Measurements from ENCODE around the gene ANXA3.

ANXA3 gene

DNA sequence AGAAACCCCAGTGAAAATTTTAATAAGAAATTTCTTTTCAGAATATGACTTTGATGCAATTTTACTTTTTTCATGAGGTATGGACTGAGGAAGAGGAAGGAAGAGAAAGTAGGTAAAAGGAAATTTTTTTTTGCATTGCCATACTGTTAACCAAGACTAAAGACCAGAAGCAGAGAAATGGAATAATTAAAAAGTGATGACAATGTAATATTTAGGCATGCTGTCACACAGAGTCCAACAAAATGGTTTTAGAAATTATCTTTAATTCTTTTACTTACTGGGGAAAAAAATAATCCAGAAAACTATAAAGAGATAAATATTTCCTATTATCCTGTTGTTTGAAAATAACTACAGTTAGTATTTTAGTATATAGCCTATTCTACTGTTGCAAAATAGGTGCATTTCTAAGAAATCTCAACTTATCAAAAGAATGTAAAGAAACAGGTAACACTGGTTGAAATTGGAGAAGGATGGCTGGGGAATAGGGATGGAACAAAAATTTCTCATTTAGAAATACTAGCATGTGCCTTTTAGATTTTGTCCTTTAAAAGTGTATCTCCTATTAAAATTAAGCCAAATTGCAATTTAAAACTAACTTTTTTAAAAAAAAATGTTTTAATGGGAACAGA lies 92.6 kb downstream of the ANXA3 start:
- no peak for DNase-seq (ENCODE audit: low read depth in 2 of 2, low spot score in 1 of 2)

DNA sequence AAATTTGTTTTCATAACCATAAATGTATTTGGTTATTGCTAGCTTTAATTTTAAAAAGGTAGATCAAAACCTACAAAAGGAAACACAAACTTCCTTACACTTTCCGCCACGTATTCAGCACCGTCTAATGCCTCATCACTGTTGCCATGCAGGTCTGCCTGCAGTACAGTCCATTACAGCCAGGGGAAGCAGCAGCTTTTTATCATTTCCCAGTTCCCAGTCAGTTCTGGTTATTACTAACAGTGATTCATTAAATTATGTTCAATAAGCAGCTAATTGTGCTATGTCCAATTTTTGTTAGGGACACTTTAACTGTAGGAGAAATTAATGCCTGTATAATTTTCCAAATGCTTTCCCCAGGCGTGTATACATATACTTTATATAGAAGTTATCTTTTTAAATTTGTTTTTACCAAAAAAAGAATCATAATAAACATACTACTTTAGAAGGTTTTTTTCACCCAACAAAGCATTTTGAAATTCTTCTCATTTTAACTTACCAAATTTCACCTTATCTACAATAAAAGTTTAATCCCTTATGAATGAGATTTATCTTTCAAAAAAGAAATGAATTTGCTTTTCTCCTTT lies 93.3 kb downstream of the ANXA3 start:
- DNase-seq (ENCODE audit: low read depth in 2 of 2, low spot score in 1 of 2) = peak in 1 of 2 donors; percentile 28

DNA sequence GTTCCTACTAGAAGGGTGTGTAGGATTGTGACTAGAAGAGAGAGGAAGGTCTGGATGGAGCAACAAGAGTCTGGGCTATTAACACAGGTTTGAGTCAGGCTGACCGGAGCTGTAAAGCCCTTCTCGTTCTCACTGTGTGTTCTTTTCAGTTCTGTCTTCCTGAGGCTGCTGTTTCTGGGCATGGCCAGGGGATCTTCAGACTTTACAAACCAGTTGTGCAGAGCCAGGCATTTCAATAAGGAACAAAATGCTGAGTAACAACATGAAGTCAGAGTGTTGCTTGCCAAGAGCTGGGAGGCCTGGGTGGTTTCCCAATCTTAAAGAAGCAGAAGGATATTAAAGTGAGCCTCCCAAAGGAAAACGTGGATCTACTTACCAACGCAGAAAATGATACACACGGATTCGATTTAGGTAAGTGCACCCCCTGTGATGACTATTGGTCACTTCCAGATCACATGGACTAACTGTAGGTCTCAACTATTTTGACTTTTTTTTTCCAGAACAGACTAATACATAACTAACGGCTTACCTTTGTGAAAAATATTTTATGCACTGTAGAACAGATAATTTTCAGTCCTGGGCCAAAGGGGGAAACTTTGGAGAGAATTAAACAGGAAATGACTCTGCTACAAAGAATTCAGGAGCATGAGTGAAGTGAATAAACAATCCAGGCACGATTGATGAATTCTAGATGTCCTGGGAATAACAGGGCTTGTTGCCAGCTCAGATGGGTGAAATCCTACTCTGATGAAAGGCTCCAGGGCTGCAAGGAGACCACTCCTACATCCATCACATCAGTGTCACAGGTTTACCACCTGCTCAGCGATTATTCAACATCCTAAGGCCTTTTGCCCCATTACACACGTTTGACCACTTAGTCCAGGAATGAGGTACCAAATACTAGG lies 94.5 kb downstream of the ANXA3 start:
- no peak for DNase-seq (ENCODE audit: low read depth in 2 of 2, low spot score in 1 of 2)

DNA sequence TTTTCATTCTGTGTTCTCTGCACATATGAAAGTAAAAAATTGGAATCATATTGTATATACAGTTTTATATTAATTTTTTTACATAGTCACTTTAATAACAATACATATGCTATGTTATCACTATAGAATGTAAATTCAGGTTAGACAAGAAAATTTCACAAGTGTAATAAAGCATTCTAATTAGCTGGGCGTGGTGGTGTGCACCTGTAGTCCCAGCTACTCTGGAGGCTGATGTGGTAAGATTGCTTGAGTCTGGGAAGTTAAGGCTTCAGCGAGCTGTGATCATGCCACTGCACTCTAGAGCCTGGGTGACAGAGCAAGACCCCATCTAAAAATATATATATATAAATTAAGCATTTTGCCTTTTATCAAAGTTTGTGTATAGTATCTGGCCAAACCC lies 95.7 kb downstream of the ANXA3 start:
- no peak for DNase-seq (ENCODE audit: low read depth in 2 of 2, low spot score in 1 of 2)

DNA sequence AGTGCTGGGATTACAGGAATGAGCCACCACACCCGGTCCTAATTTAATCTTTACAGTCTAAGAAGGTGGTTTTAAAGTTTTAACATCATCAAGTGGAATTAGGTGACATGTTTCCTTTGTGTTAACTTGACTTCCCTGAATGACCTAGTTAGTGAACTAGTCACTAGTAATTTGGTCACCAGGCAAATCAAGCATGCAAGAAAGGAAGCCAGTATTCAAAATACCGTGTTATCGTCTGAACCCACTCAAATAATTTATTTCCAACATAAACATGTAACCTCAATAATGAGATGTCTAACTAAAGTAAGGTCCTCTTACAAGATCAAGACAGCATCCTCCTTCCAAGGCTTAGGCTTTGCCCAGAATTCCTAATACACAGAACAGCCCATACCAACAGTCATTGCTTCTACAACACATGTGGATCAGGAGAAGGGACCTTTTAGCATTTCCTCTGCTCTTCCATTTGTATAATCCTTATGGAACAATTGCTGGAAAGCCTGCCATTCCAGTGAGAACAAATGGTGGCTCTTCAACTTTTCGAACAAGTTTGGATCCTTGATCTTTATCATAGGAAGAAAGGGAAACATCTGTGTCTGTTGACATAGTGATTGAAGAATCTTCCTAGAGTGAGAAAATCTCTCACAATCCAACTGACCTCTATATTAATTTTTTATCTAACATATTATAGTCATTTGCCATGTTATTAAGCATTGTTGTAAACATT lies 97.2 kb downstream of the ANXA3 start:
- DNase-seq (ENCODE audit: low read depth in 2 of 2, low spot score in 1 of 2) = no peak

DNA sequence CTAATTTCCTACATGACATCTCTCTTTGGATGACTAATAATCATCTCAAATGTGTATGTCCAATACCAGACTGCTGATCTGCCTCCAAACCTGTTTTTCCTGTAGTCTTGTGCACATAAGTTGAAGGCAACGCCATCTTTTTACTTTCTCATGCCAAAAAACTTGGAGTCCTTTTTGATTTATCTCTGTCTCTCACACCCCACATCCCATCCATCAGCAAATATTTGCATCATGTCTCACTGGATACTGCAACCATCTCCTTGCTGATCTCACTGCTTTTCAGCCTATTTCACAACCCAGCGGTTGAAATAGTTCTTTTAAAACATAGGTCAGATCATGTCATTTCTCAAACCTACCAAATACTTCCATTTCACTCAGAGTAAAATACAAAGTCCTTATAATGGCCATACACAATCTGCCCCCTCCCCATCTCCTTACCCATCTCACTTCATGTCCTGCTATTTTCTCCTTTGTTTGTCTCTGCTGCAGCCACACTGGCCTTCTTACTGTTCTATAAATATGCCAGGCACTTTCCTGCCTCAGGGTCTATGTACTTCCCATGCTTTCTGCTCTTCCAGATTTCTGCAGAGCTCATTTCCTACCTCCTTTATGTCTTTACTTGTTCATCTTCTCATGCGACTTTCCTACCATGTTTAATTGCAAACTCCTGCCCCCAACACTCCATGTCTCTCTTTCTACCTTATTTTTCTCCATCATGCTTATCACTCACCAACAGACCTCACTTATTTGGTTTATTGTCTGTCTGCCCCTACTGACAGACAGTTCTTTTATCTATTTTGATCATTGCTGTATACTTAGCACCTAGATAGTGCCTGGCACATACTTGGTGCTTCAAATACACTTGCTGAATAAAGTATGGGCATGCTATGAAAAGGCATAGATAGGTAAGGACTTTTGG lies 98.8 kb downstream of the ANXA3 start:
- DNase-seq (ENCODE audit: low read depth in 2 of 2, low spot score in 1 of 2) = no peak

DNA sequence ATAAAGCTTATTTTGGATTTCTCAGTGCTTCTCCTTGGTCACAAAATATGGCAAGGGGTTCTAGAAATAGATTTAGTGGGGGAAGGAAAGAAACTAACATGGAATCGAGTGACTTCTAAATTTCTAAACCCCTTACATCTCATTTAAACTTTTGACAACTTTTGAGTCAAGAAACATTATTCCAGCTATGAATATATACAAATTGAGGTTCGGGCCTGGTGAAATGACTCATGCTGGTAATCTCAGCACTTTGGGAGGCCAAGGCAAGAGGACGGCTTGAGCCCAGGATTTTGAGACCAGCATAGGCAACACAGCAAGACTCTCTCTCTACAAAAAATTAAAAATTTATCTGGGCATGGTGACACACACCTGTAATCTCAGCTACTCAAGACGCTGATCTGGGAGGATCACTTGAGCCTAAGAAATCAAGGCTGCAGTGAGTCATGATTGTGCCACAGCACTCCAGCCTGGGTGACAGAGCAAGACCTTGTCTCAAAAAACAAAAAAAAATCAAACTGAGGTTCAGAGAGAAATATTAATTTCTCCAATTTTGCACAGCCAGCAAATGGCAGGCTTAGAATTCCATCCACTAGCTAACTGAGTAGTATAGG lies 99.8 kb downstream of the ANXA3 start:
- DNase-seq (ENCODE audit: low read depth in 2 of 2, low spot score in 1 of 2) = no peak

DNA sequence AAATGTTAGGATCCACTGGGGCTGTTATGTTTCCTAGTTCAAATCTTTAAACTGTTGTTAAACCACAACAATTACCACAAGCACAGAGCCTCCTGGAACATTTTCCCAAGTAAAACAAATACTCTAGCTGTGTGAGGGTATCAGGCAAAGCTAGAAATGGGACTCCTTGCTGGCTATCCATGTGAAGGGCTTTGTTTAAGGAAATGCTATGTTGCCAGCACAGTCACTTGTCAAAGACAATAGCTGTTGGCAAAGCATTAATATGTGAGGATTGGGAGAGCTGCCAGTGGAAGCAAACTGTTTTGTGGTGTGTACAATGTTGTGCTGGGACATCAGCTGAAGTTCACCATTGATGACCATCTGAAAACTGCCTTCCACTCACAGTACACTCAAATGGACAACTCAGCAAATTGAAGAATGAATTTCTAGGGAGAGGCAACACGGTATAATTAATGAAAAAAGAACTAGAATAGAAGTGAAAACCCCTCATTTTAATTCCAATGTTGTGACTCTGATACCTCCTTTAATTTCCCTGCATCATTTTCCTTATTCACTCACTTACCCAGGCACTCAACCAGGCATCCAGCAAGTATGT lies 100.8 kb downstream of the ANXA3 start:
- no peak for DNase-seq (ENCODE audit: low read depth in 2 of 2, low spot score in 1 of 2)

DNA sequence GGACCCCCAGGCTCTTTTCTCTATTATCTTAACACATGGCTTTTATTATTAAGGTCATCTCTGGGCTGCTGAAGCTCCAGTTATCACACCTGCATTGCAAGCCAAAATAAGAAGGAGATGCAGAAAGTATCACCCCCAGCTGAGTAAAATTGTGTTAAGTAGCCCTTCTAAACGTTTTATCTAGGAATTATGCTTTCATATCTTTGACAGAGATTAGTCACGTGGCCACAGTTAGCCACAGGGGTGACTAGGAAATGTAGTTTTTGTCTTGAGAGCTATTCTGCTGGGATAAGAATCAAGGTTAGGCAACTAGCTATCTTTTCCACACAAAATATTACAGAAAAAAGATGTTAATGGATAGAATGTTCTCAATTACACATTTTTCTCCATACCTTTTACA lies 102.1 kb downstream of the ANXA3 start:
- DNase-seq (ENCODE audit: low read depth in 2 of 2, low spot score in 1 of 2) = no peak

DNA sequence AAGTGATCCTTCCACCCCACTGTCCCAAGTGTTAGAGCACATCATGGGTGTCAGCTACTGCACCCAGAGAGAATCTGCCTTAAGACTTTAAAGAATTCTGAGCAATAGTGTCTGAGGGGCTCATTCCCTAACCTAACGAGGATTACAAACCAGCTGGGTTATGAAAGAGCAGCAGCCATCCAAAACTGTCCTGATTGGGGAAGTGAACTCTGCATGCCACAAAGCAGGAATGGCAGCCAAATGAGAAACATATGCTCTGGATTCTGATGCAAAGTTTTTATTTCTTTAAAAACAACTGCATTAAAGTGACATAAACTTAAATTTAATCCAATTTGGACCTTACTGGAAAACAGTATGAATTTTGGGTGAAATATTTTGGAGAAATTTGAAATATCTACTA lies 103.2 kb downstream of the ANXA3 start:
- DNase-seq (ENCODE audit: low read depth in 2 of 2, low spot score in 1 of 2) = no peak

DNA sequence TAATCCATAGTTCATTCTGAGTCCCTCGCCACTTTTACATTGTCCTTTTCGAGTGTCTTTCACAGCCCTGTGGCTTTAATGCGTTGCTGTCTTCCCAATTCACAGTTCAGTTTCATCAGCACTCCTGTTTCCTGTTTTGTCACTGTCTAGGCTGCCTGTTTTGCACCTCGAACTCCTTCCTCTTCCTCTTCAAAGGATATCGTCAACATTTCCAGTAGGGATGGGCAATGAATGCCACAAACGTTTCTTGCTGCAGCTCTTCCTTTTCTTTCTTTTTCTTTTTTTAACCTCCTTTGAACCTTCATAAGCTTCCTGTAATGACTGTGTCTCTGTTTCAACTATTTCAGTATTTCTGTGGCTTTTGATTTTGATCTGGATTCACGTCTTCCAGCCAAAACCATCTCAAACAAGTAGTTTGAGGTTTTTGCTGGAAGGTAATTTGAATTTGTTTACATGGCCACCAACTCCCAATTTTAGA lies 105.4 kb downstream of the ANXA3 start:
- no peak for DNase-seq (ENCODE audit: low read depth in 2 of 2, low spot score in 1 of 2)

DNA sequence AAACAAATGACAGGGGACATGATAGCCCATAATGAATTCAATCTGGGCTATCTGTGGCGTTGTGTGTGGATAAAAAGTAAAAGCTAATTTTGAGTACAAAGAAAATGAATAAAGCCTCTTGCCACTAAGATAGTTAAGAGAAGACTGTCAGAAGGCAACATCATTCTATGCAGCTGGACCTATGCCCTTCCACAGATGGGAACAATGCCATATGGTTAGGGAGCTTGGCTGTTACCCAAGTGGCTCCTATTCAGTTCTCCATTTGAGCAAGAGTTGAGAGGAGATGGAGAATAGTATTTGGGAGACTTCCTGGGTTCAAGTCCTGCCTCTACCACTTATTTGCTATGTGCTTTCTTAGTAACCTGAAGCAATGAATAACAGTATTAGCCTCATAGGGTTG lies 107.7 kb downstream of the ANXA3 start:
- DNase-seq (ENCODE audit: low read depth in 2 of 2, low spot score in 1 of 2) = no peak

DNA sequence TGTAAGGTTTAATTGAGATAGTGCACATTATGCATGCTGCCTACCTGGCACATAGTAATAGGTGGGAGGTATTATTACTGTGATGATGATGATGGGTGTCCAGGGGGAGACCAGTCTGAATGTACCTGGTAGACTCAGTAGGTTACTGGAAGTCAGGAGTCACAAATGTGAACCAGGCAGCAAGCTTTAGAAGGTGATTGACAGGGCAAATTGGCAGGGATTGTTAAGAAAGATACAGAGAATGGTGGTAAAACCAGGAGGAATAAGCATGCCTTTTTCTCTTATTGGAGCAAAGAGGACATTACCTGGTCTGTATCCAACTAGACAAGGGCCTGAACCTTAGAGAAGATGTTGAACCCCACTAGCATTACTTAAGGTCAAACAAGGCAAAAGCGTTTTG lies 108.1 kb downstream of the ANXA3 start:
- no peak for DNase-seq (ENCODE audit: low read depth in 2 of 2, low spot score in 1 of 2)

All from stimulated activated CD8-positive, alpha-beta memory T cell treated with anti-CD3 and anti-CD28 coated beads, Interleukin-4, amount 100 ng/mL, for 1 hour (primary cell).